Body of pancreas (tissue), 4 donors: Measurements from ENCODE around the gene TTYH1. TPM values are rescaled to one million over a fixed set of nuclear protein-coding genes. Genes with fewer than 3 reads are reported as not detected.

Experiments
- ATAC-seq: fragments of 150-250 bp; one replicate; pipeline ENCODE4 v1.9.1; 2016
- DNase-seq, 4 donors: peaks; one replicate each; pipeline ENCODE4 v3.0.0-alpha.2; 2019
- H3K27ac ChIP-seq, 4 donors: fragments of 200-600 bp; sonication (generic); 1 replicate in 3 of 4; 2 replicates in 1 of 4; pipeline versions ENCODE4 v1.5.1 to v1.6.1; 2016 to 2019; ENCODE audit warnings: mild to moderate bottlenecking in 1 of 4, mixed read lengths in 1 of 4, moderate library complexity in 1 of 4
- H3K27me3 ChIP-seq, 2 donors: fragments of 200-600 bp; sonication (generic); one replicate each; pipeline ENCODE4 v1.6.0; 2016; ENCODE audit warnings: mild to moderate bottlenecking in 1 of 2
- H3K36me3 ChIP-seq, 2 donors: fragments of 200-600 bp; sonication (generic); replicated peaks in 1 of 2; 2 replicates each; pipeline ENCODE4 v1.5.1; 2016; ENCODE audit warnings: low read depth in 2 of 2; ENCODE audit not compliant: insufficient read depth in 1 of 2
- H3K4me1 ChIP-seq: fragments of 200-600 bp; sonication (generic); one replicate; pipeline ENCODE4 v1.6.0; 2016
- H3K4me3 ChIP-seq, 2 donors: fragments of 200-600 bp; sonication (generic); 1 replicate in 1 of 2; 2 replicates in 1 of 2; pipeline ENCODE4 v1.5.1; 2016 to 2019
- H3K9me3 ChIP-seq, 3 donors: fragments of 200-600 bp; sonication (generic); 1 replicate in 2 of 3; 2 replicates in 1 of 3; pipeline ENCODE4 v1.5.1; 2016
- CTCF ChIP-seq, 7 experiments: fragments of 450-650 bp in 4 of 7; fragments of 200-600 bp in 3 of 7; sonication (generic) in 3 of 7; IDR thresholded peaks; one replicate each; pipeline ENCODE4 v1.5.1; 2016 to 2019; ENCODE audit warnings: antibody characterized with exemption in 7 of 7
- POLR2A ChIP-seq, 3 donors: fragments of 450-650 bp; IDR thresholded peaks; one replicate each; pipeline ENCODE4 v1.6.1; 2016; ENCODE audit warnings: antibody characterized with exemption in 3 of 3, mild to moderate bottlenecking in 2 of 3
- WGBS, 2 donors: methylation state at CpG; one replicate each; pipeline ENCODE4 v1.1.5; 2017; 5-methylcytosine and 5-hydroxymethylcytosine counted together
- intact Hi-C: fragments of 100-400 bp; cut with DNase I; formaldehyde crosslinking; loops from one replicate; pipeline ENCODE4 v1.15.1; 2023
- total RNA-seq, 2 donors: library from RNA; depleted of rRNA; stranded (reverse); fragments of >200 nt; gene quantifications; one replicate each; pipeline ENCODE4 v1.1.0, GENCODE V29; 2016

TTYH1 gene
- total RNA-seq, 2 donors from 2014 or later: 20.5 to 88.7 TPM

GRCh38 chr19:54430306-54431254 lies 15.3 kb downstream of the TTYH1 start:
- H3K4me3 ChIP-seq: no peak overlapping the region
- DNase-seq: peak; percentile 62 to 73 (median 71)

GRCh38 chr19:54431255-54431838 lies 16.1 kb downstream of the TTYH1 start:
- Histone ChIP-seq H3K4me3 (no peak overlapping the region), H3K9me3 (no peaks in the 10 kb centered on the region), H3K27ac (peak overlapping the region; percentile 59 to 86 (median 74)), H3K27me3 (no peaks in the 10 kb centered on the region), H3K4me1 (peaks cover 64% of the 10 kb centered on the region), H3K36me3 (no peaks in the 10 kb centered on the region)
- DNase-seq (peak; percentile 91 to 98 (median 96)), ATAC-seq (peak; percentile 83)
- intact Hi-C loops: no loop called here
- TF ChIP-seq CTCF (IDR thresholded peaks at IDR 0.05) (peak in 2 of 7 experiments; percentile 3 to 20), POLR2A (IDR thresholded peaks at IDR 0.05) (peak; percentile 5 to 56 (median 55))
- WGBS, 2 donors: 7 to 12% methylated on average over 11 of the region's 11 CpGs

More at GRCh38 chr19:54430306-54431254, 15.3 kb downstream of the TTYH1 start:
- TF ChIP-seq POLR2A (IDR thresholded peaks at IDR 0.05): peak in 1 of 3 donors; percentile 19
- TF ChIP-seq CTCF (IDR thresholded peaks at IDR 0.05): peak; percentile 13 to 46 (median 32)
- no peaks in the 10 kb centered on the region for H3K27me3 ChIP-seq
- H3K36me3 ChIP-seq: no peaks in the 10 kb centered on the region
- H3K9me3 ChIP-seq: no peaks in the 10 kb centered on the region
- peak overlapping the region; percentile 59 to 86 (median 74) for H3K27ac ChIP-seq
- intact Hi-C loops: no loop called here
- H3K4me1 ChIP-seq: peaks cover 56% of the 10 kb centered on the region
- WGBS, 2 donors: 5 to 10% methylated on average over 22 to 41 of the region's 43 CpGs
- peak; percentile 56 for ATAC-seq

GRCh38 chr19:54432144-54432738 lies 17.0 kb downstream of the TTYH1 start:
- Histone ChIP-seq H3K27ac (peak overlapping the region; percentile 2 to 86 (median 74)), H3K36me3 (no peaks in the 10 kb centered on the region), H3K4me1 (peaks cover 66% of the 10 kb centered on the region), H3K27me3 (no peaks in the 10 kb centered on the region), H3K4me3 (no peak overlapping the region), H3K9me3 (no peaks in the 10 kb centered on the region)
- intact Hi-C loops: no loop called here
- TF ChIP-seq CTCF (IDR thresholded peaks at IDR 0.05): no peak
- WGBS, 2 donors: 42 to 54% methylated on average over 6 to 9 of the region's 10 CpGs
- DNase-seq: no peak
- peak; percentile 4 for ATAC-seq

GRCh38 chr19:54433697-54434096 lies 18.4 kb downstream of the TTYH1 start:
- TF ChIP-seq CTCF (IDR thresholded peaks at IDR 0.05): no peak
- TF ChIP-seq POLR2A (IDR thresholded peaks at IDR 0.05): no peak
- no peaks in the 10 kb centered on the region for H3K9me3 ChIP-seq
- DNase-seq: no peak
- no peak for ATAC-seq
- H3K27ac ChIP-seq: peak overlapping the region in 3 of 4 donors; percentile 35 to 60 (median 39)
- intact Hi-C loops: no loop called here
- H3K36me3 ChIP-seq: no peaks in the 10 kb centered on the region
- H3K4me1 ChIP-seq: peaks cover 70% of the 10 kb centered on the region
- H3K27me3 ChIP-seq: no peaks in the 10 kb centered on the region
- H3K4me3 ChIP-seq: no peak overlapping the region
- 87 to 100% methylated on average over 5 of the region's 5 CpGs for WGBS, 2 donors
